Smooth muscle cell (in vitro differentiated cells): ENCODE data around the gene DNAJB8. TPM values are rescaled to one million over a fixed set of nuclear protein-coding genes. Genes with fewer than 3 reads are reported as not detected.

Experiments used
- DNase-seq: peaks from one replicate; lab custom pipeline; 2025; ENCODE audit not compliant: unreplicated experiment; lab: John Stamatoyannopoulos, UW
- H2AFZ ChIP-seq: fragments of 200-600 bp; sonication (generic); 2 replicates; pipeline ENCODE4 v1.6.0; 2016; ENCODE audit warnings: antibody characterized with exemption, low read depth, mild to moderate bottlenecking
- H3F3A ChIP-seq: fragments of 200-600 bp; sonication (generic); 2 replicates; pipeline ENCODE4 v1.6.0; 2017; ENCODE audit warnings: antibody characterized with exemption, low read depth
- H3K27ac ChIP-seq: fragments of 200-600 bp; sonication (generic); 2 replicates; pipeline ENCODE4 v1.5.1; 2016; ENCODE audit warnings: low read depth, mild to moderate bottlenecking
- H3K27me3 ChIP-seq: fragments of 200-600 bp; sonication (generic); 2 replicates; pipeline ENCODE4 v1.6.1; 2016; ENCODE audit warnings: low read depth, mild to moderate bottlenecking
- H3K36me3 ChIP-seq: fragments of 200-600 bp; sonication (generic); 2 replicates; pipeline ENCODE4 v1.5.1; 2016; ENCODE audit warnings: low read depth
- H3K4me1 ChIP-seq: fragments of 200-600 bp; sonication (generic); 2 replicates; pipeline ENCODE4 v1.5.1; 2016; ENCODE audit warnings: low read depth
- H3K4me2 ChIP-seq: fragments of 200-600 bp; sonication (generic); 2 replicates; pipeline ENCODE4 v1.6.0; 2016; ENCODE audit warnings: mild to moderate bottlenecking
- H3K4me3 ChIP-seq: fragments of 200-600 bp; sonication (generic); 2 replicates; pipeline ENCODE4 v1.5.1; 2016; ENCODE audit warnings: mild to moderate bottlenecking
- H3K79me2 ChIP-seq: fragments of 200-600 bp; sonication (generic); 2 replicates; pipeline ENCODE4 v1.6.0; 2016; ENCODE audit warnings: low read depth, mild to moderate bottlenecking
- H3K9ac ChIP-seq: fragments of 200-600 bp; sonication (generic); 2 replicates; pipeline ENCODE4 v1.6.0; 2016; ENCODE audit warnings: low read depth
- H3K9me3 ChIP-seq: fragments of 200-600 bp; sonication (generic); replicated peaks from 2 replicates; pipeline ENCODE4 v1.5.1; 2016; ENCODE audit warnings: low read depth
- H4K20me1 ChIP-seq: fragments of 200-600 bp; sonication (generic); 2 replicates; pipeline ENCODE4 v1.6.0; 2016; ENCODE audit warnings: low read depth
- WGBS: methylation state at CpG from one replicate; pipeline ENCODE4 v1.1.7; 2016; ENCODE audit warnings: low lambda C conversion rate; 5-methylcytosine and 5-hydroxymethylcytosine counted together
- polyA plus RNA-seq: library from polyadenylated mRNA; unstranded; fragments of >200 nt; fragmentation: Nextera tagmentation; extraction: Ambion mirVana; gene quantifications from 2 replicates; pipeline ENCODE4 v1.2.1, GENCODE V29; 2016
- total RNA-seq: library from RNA; depleted of rRNA; stranded (reverse); fragments of >200 nt; gene quantifications from 2 replicates; pipeline ENCODE4 v1.2.3, GENCODE V29; 2014
- TF ChIP-seq, protein P1 (sequence below): fragments of 200-600 bp; sonication (generic); IDR thresholded peaks from 2 replicates; pipeline ENCODE4 v1.5.1; 2017; ENCODE audit warnings: borderline replicate concordance, mild to moderate bottlenecking, antibody characterized with exemption; ENCODE audit not compliant: insufficient read depth, poor library complexity, severe bottlenecking

The DNAJB8 gene
- total and polyA plus RNA-seq, 2 experiments from 2014 or later, result not detected

DNA sequence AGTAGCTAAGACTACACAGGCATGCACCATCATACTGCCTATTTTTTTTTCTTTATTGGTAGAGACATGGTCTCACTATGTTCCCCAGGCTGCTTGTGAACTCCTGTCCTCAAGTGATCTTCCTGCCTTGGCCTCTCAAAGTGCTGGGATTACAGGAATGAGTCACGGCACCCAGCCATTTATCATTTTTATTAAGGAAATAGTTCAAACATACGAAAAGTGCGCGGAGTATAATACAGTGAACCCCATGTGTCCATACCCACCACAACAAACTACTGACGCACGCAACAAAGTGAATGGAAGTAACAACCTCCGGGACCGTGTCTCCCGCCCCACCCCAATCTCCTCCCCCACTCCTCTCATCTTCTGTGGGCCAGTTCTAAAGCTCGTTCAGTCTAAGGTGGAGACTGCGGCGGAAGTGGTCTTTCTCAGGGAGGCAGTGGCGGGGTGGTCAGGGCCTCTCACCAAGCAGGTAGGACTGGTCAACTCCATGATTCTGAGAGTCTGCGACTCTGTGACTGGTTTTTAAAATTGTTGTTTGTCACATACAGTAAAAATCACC lies 42.1 kb downstream of the DNAJB8 start:
- Histone ChIP-seq H3K9ac (no peak overlapping the region), H3F3A (no peaks in the 10 kb centered on the region), H4K20me1 (no peaks in the 10 kb centered on the region)

DNA sequence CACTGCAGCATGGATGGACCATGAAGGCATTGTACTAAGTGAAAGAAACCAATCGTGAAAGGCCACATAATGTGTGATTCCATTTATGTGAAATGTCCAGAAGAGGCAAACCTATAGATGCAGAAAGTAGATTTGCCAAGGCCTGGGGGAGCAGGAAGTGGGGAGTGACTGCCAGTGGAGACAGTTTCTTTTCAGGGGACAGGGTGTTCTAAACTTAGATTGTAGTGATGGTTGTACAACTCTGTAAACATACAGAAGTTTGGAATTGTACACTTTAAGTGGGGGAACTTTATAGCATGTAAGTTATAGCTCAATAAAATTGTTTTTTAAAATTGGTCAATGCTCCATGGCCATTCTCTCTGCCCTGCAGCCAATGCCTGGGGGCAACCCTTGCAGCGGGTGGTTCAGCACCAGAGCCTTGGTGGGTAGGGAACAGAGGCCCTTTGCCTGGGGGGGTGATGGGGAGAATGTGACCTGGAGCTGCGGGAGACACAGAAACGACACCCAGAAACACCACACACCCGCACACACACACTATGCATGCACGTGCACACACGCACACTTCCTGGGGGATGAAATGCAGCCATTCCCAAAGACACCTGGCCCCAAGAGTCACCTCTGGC lies 43.1 kb downstream of the DNAJB8 start:
- TF ChIP-seq, protein P1, sequence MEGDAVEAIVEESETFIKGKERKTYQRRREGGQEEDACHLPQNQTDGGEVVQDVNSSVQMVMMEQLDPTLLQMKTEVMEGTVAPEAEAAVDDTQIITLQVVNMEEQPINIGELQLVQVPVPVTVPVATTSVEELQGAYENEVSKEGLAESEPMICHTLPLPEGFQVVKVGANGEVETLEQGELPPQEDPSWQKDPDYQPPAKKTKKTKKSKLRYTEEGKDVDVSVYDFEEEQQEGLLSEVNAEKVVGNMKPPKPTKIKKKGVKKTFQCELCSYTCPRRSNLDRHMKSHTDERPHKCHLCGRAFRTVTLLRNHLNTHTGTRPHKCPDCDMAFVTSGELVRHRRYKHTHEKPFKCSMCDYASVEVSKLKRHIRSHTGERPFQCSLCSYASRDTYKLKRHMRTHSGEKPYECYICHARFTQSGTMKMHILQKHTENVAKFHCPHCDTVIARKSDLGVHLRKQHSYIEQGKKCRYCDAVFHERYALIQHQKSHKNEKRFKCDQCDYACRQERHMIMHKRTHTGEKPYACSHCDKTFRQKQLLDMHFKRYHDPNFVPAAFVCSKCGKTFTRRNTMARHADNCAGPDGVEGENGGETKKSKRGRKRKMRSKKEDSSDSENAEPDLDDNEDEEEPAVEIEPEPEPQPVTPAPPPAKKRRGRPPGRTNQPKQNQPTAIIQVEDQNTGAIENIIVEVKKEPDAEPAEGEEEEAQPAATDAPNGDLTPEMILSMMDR, result no peak
- Histone ChIP-seq H3K27ac (no peak overlapping the region), H4K20me1 (no peaks in the 10 kb centered on the region), H3K4me3 (no peak overlapping the region), H3K9ac (no peak overlapping the region), H3K9me3 (no peaks in the 10 kb centered on the region), H3K27me3 (no peaks in the 10 kb centered on the region), H3K4me1 (peaks cover 4% of the 10 kb centered on the region), H3K36me3 (no peaks in the 10 kb centered on the region), H3K79me2 (no peaks in the 10 kb centered on the region), H2AFZ (no peak overlapping the region), H3F3A (no peaks in the 10 kb centered on the region), H3K4me2 (no peak overlapping the region)
- WGBS, result 99% methylated on average over 7 of the region's 7 CpGs
- DNase-seq, result no peak

More for the DNA sequence above, 42.1 kb downstream of the DNAJB8 start:
- no peaks in the 10 kb centered on the region for H3K79me2 ChIP-seq
- TF ChIP-seq, protein P1, result no peak
- no peaks in the 10 kb centered on the region for H3K27me3 ChIP-seq
- no peak overlapping the region for H3K27ac ChIP-seq
- H3K36me3 ChIP-seq, result no peaks in the 10 kb centered on the region
- H2AFZ ChIP-seq, result no peak overlapping the region
- WGBS, result 71% methylated on average over 14 of the region's 14 CpGs
- no peak overlapping the region for H3K4me2 ChIP-seq
- no peak overlapping the region for H3K4me3 ChIP-seq
- no peaks in the 10 kb centered on the region for H3K9me3 ChIP-seq
- DNase-seq, result no peak
- peaks cover 4% of the 10 kb centered on the region for H3K4me1 ChIP-seq

DNA sequence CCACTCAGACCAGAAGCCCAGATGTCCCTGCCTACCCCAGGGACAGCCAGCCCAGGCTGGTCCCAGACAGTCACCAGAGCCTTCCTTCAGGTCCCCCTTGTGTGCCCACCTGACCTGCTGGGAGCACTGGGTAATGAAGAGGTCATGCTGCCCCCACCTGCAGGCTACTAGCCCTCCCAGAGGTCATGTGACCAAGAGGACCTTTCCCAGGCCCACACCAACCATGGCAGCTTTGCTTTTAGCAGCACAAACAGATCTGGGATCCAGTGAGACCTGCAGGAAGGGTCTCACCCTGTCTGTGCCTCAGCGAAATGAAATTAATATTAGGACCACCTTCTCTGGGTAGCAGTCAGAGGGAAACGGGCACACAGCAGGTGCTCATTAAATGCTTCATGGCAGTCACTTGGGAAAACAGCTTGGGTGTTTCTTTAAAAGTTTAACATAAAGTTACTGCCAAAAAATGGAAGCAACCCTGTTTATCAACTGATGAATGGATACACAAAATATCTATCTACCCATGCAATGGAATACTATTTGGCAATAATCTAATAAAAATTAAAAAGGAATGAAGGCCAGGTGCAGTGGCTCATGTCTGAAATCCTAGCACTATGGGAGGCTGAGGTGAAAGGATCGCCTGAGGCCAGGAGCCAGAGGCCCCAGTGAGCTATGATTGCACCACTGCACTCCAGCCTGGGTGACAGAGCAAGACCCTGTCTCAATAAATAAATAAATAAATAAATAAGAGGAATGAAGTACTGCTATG lies 43.7 kb downstream of the DNAJB8 start:
- no peaks in the 10 kb centered on the region for H3K79me2 ChIP-seq
- H3K4me3 ChIP-seq, result no peak overlapping the region
- no peak for DNase-seq
- no peak overlapping the region for H3K4me2 ChIP-seq
- H3F3A ChIP-seq, result no peaks in the 10 kb centered on the region
- WGBS, result 91% methylated on average over 3 of the region's 3 CpGs
- no peaks in the 10 kb centered on the region for H3K36me3 ChIP-seq
- TF ChIP-seq, protein P1, result no peak
- H4K20me1 ChIP-seq, result no peaks in the 10 kb centered on the region
- H3K9me3 ChIP-seq, result no peaks in the 10 kb centered on the region
- H3K9ac ChIP-seq, result no peak overlapping the region
- H3K27me3 ChIP-seq, result no peaks in the 10 kb centered on the region
- H3K27ac ChIP-seq, result no peak overlapping the region
- H2AFZ ChIP-seq, result no peak overlapping the region
- H3K4me1 ChIP-seq, result peaks cover 4% of the 10 kb centered on the region
